Measurements from ENCODE around the gene ITSN1. TPM values are rescaled to one million over a fixed set of nuclear protein-coding genes. Genes with fewer than 3 reads are reported as not detected.

ITSN1 gene
- total and polyA plus RNA-seq, 2 of the 13 experiments (the other 11 are each of a cell fraction or from before 2014, with no cell fraction given) = 26.1 to 33.8 TPM

GRCh38 chr21:33642027-33642895, at the start of gene ITSN1 (continued):
- TF ChIP-seq ZNF704 (CRISPR knock-in tag; IDR thresholded peaks at IDR 0.05; ENCODE audit: borderline replicate concordance) = no peak
- no peak for TF ChIP-seq HMGA1 (CRISPR knock-in tag; conservative IDR thresholded peaks at IDR 0.05)
- no peak for TF ChIP-seq ZNF432 (CRISPR knock-in tag; IDR thresholded peaks at IDR 0.05; ENCODE audit: borderline replicate concordance)
- peak; percentile 74 for TF ChIP-seq SPEN (CRISPR knock-in tag; IDR thresholded peaks at IDR 0.05; ENCODE audit: low read depth)
- TF ChIP-seq, protein P1, sequence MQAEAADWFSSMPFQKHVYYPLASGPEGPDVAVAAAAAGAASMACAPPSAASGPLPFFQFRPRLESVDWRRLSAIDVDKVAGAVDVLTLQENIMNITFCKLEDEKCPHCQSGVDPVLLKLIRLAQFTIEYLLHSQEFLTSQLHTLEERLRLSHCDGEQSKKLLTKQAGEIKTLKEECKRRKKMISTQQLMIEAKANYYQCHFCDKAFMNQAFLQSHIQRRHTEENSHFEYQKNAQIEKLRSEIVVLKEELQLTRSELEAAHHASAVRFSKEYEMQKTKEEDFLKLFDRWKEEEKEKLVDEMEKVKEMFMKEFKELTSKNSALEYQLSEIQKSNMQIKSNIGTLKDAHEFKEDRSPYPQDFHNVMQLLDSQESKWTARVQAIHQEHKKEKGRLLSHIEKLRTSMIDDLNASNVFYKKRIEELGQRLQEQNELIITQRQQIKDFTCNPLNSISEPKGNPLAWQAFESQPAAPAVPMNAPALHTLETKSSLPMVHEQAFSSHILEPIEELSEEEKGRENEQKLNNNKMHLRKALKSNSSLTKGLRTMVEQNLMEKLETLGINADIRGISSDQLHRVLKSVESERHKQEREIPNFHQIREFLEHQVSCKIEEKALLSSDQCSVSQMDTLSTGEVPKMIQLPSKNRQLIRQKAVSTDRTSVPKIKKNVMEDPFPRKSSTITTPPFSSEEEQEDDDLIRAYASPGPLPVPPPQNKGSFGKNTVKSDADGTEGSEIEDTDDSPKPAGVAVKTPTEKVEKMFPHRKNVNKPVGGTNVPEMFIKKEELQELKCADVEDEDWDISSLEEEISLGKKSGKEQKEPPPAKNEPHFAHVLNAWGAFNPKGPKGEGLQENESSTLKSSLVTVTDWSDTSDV (CRISPR knock-in tag; IDR thresholded peaks at IDR 0.05) = no peak
- TF ChIP-seq, protein P2, sequence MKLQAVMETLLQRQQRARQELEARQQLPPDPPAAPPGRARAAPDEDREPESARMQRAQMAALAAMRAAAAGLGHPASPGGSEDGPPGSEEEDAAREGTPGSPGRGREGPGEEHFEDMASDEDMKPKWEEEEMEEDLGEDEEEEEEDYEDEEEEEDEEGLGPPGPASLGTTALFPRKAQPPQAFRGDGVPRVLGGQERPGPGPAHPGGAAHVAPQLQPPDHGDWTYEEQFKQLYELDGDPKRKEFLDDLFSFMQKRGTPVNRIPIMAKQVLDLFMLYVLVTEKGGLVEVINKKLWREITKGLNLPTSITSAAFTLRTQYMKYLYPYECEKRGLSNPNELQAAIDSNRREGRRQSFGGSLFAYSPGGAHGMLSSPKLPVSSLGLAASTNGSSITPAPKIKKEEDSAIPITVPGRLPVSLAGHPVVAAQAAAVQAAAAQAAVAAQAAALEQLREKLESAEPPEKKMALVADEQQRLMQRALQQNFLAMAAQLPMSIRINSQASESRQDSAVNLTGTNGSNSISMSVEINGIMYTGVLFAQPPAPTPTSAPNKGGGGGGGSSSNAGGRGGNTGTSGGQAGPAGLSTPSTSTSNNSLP (IDR thresholded peaks at IDR 0.05; ENCODE audit: low read depth, low read length) = no peak
- TF ChIP-seq, protein P3, sequence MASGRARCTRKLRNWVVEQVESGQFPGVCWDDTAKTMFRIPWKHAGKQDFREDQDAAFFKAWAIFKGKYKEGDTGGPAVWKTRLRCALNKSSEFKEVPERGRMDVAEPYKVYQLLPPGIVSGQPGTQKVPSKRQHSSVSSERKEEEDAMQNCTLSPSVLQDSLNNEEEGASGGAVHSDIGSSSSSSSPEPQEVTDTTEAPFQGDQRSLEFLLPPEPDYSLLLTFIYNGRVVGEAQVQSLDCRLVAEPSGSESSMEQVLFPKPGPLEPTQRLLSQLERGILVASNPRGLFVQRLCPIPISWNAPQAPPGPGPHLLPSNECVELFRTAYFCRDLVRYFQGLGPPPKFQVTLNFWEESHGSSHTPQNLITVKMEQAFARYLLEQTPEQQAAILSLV (CRISPR knock-in tag; IDR thresholded peaks at IDR 0.05; ENCODE audit: borderline replicate concordance) = no peak
- peak; percentile 17; the same call in 1 of the 2 replicates for TF ChIP-seq ZMYM4 (CRISPR knock-in tag; IDR thresholded peaks at IDR 0.05)
- TF ChIP-seq TFAP4 (IDR thresholded peaks at IDR 0.05; ENCODE audit: borderline replicate concordance, low read depth) = no peak; the same call in 1 of the 2 replicates
- TF ChIP-seq ZHX2 (IDR thresholded peaks at IDR 0.05; ENCODE audit: low read depth) = no peak
- no peak for TF ChIP-seq ZHX2 (CRISPR knock-in tag; IDR thresholded peaks at IDR 0.05; ENCODE audit: borderline replicate concordance)
- no peak for TF ChIP-seq KLF15 (CRISPR knock-in tag; IDR thresholded peaks at IDR 0.05; ENCODE audit: borderline replicate concordance)
- TF ChIP-seq ZNF780A (CRISPR knock-in tag; IDR thresholded peaks at IDR 0.05) = no peak
